T-helper 9 cell (primary cell): Measurements from ENCODE around the gene CXCL6.

Experiments
- DNase-seq: peaks from one replicate; pipeline ENCODE4 v3.0.0-alpha.2; 2020

The CXCL6 gene

GRCh38 chr4:73843369-73843768, 6.9 kb downstream of the CXCL6 start:
- no peak for DNase-seq

DNA sequence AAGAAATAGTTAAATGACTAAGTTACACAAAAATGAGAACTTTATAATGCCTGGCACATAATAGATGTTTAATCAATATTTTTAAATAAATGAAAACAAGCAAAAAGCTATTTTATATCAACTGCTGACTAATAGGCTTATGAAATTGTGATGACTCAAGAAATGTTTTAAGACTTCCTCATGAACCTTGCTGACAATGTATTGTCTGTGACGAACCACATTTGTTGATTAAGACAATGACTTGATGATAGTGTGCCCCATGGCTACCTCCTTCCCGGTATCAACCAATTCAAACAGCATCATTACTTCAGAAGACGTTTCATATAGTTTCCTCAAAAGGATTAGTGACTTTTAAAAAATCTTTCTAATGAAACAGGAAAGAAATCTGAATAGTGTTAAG, 7.9 kb downstream of the CXCL6 start:
- no peak for DNase-seq

DNA sequence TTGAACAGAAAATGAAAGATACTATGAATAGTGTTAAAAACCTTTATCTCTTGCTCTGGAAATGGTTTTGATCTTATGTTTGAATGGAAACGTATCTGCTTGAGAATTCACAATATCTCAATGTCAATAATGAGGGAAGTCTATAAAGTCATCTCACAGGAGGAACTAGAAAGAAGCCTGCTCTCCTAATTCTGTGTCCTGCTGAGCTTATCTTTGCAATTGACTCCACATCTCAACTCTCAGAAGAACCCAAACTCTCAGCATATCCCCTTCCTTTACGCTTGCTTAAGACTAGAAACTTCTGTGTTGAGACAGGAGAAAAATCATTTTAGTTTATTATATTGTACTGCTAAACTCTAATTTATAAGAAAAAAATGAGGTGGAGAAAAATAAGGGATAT, 8.3 kb downstream of the CXCL6 start:
- DNase-seq = no peak

DNA sequence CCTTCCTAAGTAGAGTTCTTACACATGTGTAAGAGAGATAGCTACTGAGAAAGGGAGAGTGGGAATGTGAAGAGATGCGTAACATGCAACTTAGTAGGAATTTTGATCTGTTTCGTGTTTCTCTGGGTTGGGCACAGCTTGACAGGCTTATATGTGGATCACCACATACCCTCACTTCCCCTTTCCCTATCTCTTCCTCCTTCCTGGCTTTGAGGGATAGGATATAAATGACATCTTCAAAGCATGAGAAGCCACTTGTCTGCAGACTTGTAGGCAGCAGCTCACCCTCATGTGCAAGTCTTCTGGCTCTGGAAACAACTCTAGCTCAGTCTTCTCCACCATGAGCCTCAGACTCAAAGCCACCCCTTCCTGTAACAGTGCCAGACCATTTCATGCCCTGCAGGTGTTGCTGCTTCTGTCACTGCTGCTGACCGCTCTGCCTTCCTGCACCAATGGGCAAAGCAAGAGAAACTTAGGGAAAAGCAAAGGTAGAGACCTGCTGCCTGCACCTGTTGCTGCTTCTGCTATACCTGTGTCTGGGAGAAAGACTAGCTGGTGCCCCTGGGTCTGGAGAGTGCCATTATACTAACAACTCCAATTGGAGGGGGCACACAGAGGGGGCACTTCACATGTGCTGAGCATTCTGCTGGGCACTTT, 11.2 kb downstream of the CXCL6 start:
- DNase-seq = no peak

DNA sequence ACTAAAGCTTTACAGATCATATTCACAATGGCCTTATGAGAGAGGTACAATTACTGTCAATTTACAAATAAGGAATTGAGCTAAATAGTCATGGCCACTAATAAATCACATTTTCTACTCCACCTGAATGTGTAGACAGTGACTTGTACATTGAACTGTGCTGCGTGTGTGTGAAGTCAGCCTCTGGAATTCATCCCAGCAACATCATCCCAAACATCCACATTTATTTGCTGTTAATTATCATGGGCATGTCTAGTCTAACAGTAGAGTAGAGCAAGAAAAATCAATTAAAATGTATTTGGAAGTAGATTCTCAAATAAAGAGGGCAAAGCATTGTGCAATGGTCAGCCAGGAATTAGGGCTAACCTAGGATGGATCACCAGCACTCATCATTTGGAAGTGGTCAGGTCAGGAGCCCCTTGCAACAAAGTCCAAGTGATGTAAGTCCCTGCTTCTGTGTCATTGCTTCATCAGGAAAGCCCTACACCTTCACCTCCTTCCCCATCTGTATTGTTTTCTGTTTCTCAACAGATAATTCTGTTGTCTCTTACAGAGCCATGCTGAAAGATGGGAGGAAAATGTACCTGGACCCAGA, 11.8 kb downstream of the CXCL6 start:
- DNase-seq = no peak

GRCh38 chr4:73850261-73850970, 13.9 kb downstream of the CXCL6 start:
- no peak for DNase-seq

GRCh38 chr4:73851293-73851692, 14.8 kb downstream of the CXCL6 start:
- no peak for DNase-seq

GRCh38 chr4:73852771-73853170, 16.3 kb downstream of the CXCL6 start:
- DNase-seq = no peak

GRCh38 chr4:73853246-73853704, 16.8 kb downstream of the CXCL6 start, which contains the start of gene PF4V1:
PF4V1 (plus strand) TSS chr4:73853296; CDS start chr4:73853363, 67 bp downstream.
- no peak for DNase-seq

- no peak for DNase-seq
Measured at GRCh38 chr4:73853718-73854473, 17.4 kb downstream of the CXCL6 start.

DNA sequence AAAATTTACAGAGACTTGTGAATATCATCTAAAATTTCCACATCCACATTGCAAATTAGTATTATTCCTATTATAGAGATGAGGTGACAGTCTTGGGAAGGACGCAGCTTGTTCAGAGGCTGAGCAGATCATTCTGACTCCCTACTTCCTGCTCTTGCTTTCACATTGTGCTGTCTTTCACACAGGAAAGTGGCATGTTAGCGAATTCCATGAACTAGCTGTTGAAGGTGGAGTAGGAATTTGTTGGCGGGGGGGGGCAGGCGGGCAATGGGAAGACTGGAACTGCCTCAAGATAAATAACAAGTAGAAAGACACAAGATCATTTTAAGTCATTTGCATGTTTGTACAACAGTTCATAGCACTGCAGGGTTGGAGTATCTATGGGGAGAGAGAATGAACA, 18.9 kb downstream of the CXCL6 start:
- DNase-seq = no peak

DNA sequence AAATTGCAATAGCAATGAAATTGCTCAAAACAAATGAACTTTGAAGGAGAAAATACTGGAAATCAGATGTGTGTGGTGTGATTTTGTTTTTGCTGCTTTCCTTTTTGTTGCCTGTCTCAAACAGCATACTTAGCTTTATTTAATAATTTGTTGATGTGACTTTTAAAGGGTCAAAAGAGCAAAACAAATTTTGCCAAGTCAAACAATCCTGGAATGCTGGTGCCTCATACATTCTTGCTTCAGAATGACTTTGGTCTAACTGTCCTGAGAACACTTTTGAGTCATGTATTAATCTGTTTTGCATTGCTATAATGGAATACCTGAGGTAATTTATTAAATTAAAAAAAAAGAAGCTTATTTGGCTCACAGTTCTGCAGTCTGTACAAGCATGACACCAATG, 20.0 kb downstream of the CXCL6 start:
- DNase-seq = no peak

DNA sequence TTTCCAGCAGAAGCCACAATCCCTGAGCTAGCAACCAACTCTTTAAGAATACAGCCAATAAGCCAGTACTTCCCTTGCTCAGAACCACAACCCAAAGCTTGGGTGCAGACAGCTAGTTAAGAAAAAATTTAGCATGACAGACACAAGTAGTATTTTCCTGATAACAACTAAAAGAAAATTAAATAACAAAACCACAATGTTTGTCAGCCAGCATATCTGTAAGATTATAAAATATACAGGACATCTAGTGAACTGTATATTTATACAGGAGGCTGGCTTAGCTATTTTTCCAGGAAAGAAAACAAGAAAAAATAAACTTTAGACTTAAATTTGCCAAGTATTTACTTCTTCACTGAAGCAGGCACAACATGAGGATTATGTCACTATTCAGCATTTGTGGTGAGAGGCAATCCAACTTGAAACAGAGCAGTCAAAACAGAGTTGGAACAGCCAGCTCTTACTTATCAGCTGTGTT, 23.2 kb downstream of the CXCL6 start:
- no peak for DNase-seq

DNA sequence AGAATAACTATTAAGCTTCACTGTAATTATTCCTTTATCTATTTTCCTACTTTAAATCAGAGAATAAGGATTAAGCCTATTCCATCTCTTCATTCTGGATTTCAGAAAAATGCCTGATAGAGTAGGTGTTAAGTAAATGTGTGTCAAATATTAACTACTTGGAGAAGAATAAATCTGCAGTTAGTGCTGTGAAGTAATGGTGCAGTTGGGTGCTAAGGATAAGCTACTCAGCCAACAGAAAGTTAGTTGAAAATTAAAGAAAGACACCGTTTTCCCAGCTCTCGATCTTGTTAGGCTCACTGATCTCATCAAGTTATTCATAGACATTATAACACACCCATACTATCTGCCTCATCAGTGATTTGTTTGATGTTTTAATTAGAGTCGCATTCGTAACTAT, 23.7 kb downstream of the CXCL6 start:
- DNase-seq = no peak

DNA sequence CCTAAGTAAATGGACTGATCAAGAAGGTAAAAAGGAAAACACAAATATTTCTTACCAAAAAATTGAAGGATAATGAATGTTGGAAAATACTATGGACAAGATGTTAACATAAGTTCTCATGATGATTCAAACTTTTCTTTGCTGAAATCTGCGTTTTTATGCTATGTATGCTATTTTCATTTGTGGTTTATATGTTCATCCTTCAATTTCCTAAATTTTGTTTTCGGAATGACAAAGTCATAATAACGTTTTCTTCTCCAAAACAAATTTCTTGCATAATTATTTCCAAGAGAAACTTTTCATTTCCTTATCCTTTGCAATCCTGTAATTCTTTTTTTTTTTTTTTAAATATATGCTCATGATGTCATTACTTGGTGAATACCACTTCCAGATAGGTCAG, 24.4 kb downstream of the CXCL6 start:
- DNase-seq = no peak

- no peak for DNase-seq
Measured at GRCh38 chr4:73862322-73862721, 25.8 kb downstream of the CXCL6 start.

GRCh38 chr4:73864365-73864764, 27.9 kb downstream of the CXCL6 start:
- DNase-seq = no peak

- DNase-seq = no peak
Measured at GRCh38 chr4:73864961-73865360, 28.5 kb downstream of the CXCL6 start.

GRCh38 chr4:73865431-73866096, 29.1 kb downstream of the CXCL6 start:
- no peak for DNase-seq

DNA sequence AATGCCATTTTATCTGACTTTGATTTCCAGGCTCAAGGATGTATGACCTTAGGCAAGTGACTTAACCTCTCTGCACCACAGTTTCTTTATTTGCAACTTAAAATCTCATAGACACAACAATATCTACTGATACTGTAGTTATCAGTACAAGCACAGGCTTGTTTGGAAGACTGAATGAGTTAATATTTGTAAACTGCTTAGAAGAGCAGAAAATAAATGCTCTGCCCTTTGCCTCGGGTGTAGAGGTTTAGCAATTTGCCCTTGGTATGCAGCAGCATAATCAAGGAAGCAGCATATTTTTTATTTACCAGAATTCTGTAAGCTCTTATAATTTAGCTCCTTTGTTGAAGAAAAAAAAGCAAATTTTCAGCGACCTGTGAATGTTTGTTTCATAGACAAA, 29.8 kb downstream of the CXCL6 start:
- DNase-seq = no peak

DNA sequence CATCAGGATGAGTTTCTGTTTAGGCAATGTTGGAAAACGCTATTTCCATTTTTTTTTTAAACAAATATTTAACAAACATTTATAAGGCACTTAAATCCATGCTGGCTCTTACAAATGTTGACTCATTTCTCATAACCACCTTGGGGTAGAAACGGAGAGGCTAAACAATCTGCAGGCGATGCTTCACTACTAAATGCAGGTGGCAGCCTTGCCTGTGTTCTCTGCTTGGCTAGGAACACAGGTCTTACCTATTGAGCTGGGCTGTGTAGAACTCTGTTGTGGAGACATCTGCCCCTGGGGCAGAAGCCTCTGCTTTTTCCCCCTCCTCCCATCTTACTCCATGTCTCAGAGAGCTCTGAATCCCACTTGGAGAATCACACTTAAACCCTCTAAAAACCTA, 31.3 kb downstream of the CXCL6 start:
- no peak for DNase-seq
